Ascending aorta (tissue), 2 donors: ENCODE measurements around the gene DNAH3. TPM values are rescaled to one million over a fixed set of nuclear protein-coding genes. Genes with fewer than 3 reads are reported as not detected.
A peak's percentile ranks its signal among the peaks of the same experiment; 100 is the strongest.

Experiments used
- DNase-seq, 2 donors: peaks; one replicate each; pipeline ENCODE4 v3.0.0-alpha.2; 2019; ENCODE audit warnings: low spot score in 2 of 2
- H3K27ac ChIP-seq, 2 donors: fragments of 200-600 bp; sonication (generic); one replicate each; pipeline ENCODE4 v1.5.1; 2016 to 2017; ENCODE audit warnings: mild to moderate bottlenecking in 1 of 2
- H3K27me3 ChIP-seq: fragments of 200-600 bp; sonication (generic); one replicate; pipeline ENCODE4 v1.5.1; 2017
- H3K36me3 ChIP-seq, 2 donors: fragments of 200-600 bp; sonication (generic); one replicate each; pipeline ENCODE4 v1.5.1; 2016
- H3K4me1 ChIP-seq, 2 donors: fragments of 200-600 bp; sonication (generic); one replicate each; pipeline ENCODE4 v1.5.1; 2016 to 2017; ENCODE audit warnings: mild to moderate bottlenecking in 1 of 2
- H3K4me3 ChIP-seq, 2 donors: fragments of 200-600 bp; sonication (generic); one replicate each; pipeline ENCODE4 v1.5.1; 2016 to 2017; ENCODE audit warnings: mild to moderate bottlenecking in 1 of 2
- H3K9me3 ChIP-seq, 2 donors: fragments of 200-600 bp; sonication (generic); one replicate each; pipeline ENCODE4 v1.5.1; 2016
- CTCF ChIP-seq, 3 experiments: fragments of 200-600 bp in 2 of 3; fragments of 450-650 bp in 1 of 3; sonication (generic) in 2 of 3; IDR thresholded peaks; one replicate each; pipeline ENCODE4 v1.5.1; 2016 to 2019; ENCODE audit warnings: antibody characterized with exemption in 3 of 3, mild to moderate bottlenecking in 1 of 3, moderate library complexity in 1 of 3
- intact Hi-C: fragments of 100-400 bp; cut with DNase I; formaldehyde crosslinking; loops from one replicate; pipeline ENCODE4 v1.15.1; 2023
- total RNA-seq: library from RNA; depleted of rRNA; stranded (reverse); fragments of >200 nt; gene quantifications from one replicate; pipeline ENCODE4 v1.1.0, GENCODE V29; 2016

The DNAH3 gene
- total RNA-seq, 1 donor from 2014 or later, result 0.32 TPM

- peaks cover 3 to 24% of the 10 kb centered on the region in 2 donors for H3K36me3 ChIP-seq
- DNase-seq, result no peak
- no peaks in the 10 kb centered on the region for H3K27me3 ChIP-seq
- peak overlapping the region; percentile 96 to 100 for H3K27ac ChIP-seq
- peak overlapping the region; percentile 80 to 93 for H3K4me3 ChIP-seq
- no peak for TF ChIP-seq CTCF (IDR thresholded peaks at IDR 0.05)
- intact Hi-C loops, result loop anchor here (1.0 to 5.0 kb wide), 9 partner anchors 13 to 1293 kb away; partner anchors contain the start of genes LDAF1, THUMPD1 and UQCRC2
- no peaks in the 10 kb centered on the region for H3K9me3 ChIP-seq
- H3K4me1 ChIP-seq, result peaks cover 7 to 51% of the 10 kb centered on the region in 2 donors
These were observed 251.0 kb downstream of the DNAH3 start for GRCh38 chr16:20899477-20900298.

- Histone ChIP-seq H3K4me3 (peak overlapping the region; percentile 80 to 93), H3K36me3 (peaks cover 5 to 29% of the 10 kb centered on the region in 2 donors), H3K4me1 (peaks cover 7 to 45% of the 10 kb centered on the region in 2 donors), H3K9me3 (no peaks in the 10 kb centered on the region), H3K27ac (peak overlapping the region; percentile 96 to 100), H3K27me3 (no peaks in the 10 kb centered on the region)
- intact Hi-C loops, result loop anchor here (5.0 kb wide), 1 partner anchor 1053 kb away; the partner anchor contains the start of gene UQCRC2
- no peak for TF ChIP-seq CTCF (IDR thresholded peaks at IDR 0.05)
- peak in 1 of 2 donors; percentile 57 for DNase-seq
These were observed 251.6 kb downstream of the DNAH3 start for GRCh38 chr16:20899071-20899470.

- peaks cover 11 to 40% of the 10 kb centered on the region in 2 donors for H3K36me3 ChIP-seq
- DNase-seq, result peak in 1 of 2 donors; percentile 54
- H3K4me3 ChIP-seq, result peak overlapping the region; percentile 80 to 93
- H3K9me3 ChIP-seq, result no peaks in the 10 kb centered on the region
- H3K27me3 ChIP-seq, result no peaks in the 10 kb centered on the region
- peak overlapping the region; percentile 96 to 100 for H3K27ac ChIP-seq
- peaks cover 2 to 34% of the 10 kb centered on the region in 2 donors for H3K4me1 ChIP-seq
- intact Hi-C loops, result loop anchor here (5.0 kb wide), 1 partner anchor 1054 kb away; the partner anchor contains the start of gene UQCRC2
- TF ChIP-seq CTCF (IDR thresholded peaks at IDR 0.05), result no peak
These were observed 252.7 kb downstream of the DNAH3 start for GRCh38 chr16:20897922-20898321.

GRCh38 chr16:20897253-20897897 is 253.3 kb downstream of the DNAH3 start:
- Histone ChIP-seq H3K36me3 (peaks cover 11 to 40% of the 10 kb centered on the region in 2 donors), H3K27me3 (no peaks in the 10 kb centered on the region), H3K27ac (peak overlapping the region; percentile 96 to 100), H3K4me3 (peak overlapping the region; percentile 24 to 93), H3K9me3 (no peaks in the 10 kb centered on the region), H3K4me1 (peaks cover 2 to 28% of the 10 kb centered on the region in 2 donors)
- no peak for TF ChIP-seq CTCF (IDR thresholded peaks at IDR 0.05)
- intact Hi-C loops, result loop anchor here (5.0 kb wide), 1 partner anchor 1055 kb away; the partner anchor contains the start of gene UQCRC2
- no peak for DNase-seq

GRCh38 chr16:20894388-20894787 is 256.3 kb downstream of the DNAH3 start:
- no peak overlapping the region for H3K4me3 ChIP-seq
- no peak for DNase-seq
- H3K27me3 ChIP-seq, result no peaks in the 10 kb centered on the region
- H3K36me3 ChIP-seq, result peaks cover 11 to 46% of the 10 kb centered on the region in 2 donors
- no peak overlapping the region for H3K27ac ChIP-seq
- H3K9me3 ChIP-seq, result no peaks in the 10 kb centered on the region
- intact Hi-C loops, result no loop called here
- H3K4me1 ChIP-seq, result peaks cover 2 to 27% of the 10 kb centered on the region in 2 donors
- TF ChIP-seq CTCF (IDR thresholded peaks at IDR 0.05), result no peak
